ENCODE results near the gene NMNAT1. TPM values are rescaled to one million over a fixed set of nuclear protein-coding genes. Genes with fewer than 3 reads are reported as not detected.
"Not testable (repeated sequence)": the region's sequence is repeated elsewhere in the genome, so short reads cannot be mapped to it uniquely, and the experiment has no call there.

NMNAT1 gene
- total RNA-seq, 1 donor from 2014 or later = 11.9 TPM

DNA sequence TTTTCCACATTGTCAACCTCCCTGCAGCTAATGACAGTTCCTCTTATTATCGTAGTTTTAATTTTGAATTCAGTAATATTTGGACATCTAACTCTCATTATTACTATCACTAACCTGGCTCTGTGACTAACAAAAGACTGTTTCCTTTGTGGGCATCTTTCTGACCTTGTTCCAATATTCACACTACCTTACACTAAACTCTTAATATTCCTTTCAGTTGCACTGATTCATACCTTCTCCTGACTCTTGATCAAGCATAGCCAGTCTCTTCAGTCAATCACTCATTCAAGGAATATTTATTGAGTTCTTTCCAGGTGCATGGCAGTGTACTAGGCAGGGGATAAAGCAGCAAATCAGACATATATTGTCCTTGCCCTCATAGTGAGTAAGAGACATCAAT is 25.4 kb upstream of the NMNAT1 start:
- DNase-seq (ENCODE audit: low spot score) = no peak

DNA sequence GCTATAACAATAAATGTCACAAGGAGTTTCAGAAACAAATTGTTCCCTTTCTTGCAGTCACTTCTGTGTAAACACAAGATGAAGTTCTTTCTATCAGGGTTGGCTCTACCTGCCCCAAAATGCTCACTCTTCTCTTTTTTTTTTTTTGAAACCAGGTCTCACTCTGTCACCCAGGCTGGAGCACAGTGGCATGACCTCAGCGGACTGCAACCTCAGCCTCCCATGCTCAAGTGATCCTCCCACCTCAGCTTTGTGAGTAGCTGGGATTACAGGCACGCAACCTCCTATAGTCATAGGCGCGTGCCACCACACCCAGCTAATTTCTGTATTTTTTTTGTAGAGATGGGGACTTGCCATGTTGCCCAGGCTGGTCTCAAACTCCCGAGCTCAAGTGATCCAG is 22.7 kb upstream of the NMNAT1 start:
- DNase-seq (ENCODE audit: low spot score) = peak; percentile 26

DNA sequence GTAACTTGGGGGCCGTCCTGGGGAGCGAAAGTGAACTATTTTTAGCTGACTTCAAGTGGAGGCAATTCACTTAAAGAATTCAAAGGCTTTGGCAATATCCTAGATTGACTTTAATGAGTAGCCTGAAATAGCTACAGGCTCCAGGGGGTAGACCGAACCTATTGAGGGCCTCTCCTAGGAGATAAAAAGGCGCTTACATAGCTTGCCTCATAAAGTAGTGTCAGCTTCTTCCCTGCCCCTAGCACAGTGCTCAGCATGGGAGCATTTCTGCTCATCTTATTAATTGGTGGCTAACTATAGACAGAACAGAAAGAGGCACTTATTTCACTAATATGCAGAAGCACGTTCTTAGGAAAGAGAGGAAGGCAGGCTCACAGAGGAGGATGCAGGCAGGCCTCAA is 20.9 kb upstream of the NMNAT1 start:
- DNase-seq (ENCODE audit: low spot score) = no peak

DNA sequence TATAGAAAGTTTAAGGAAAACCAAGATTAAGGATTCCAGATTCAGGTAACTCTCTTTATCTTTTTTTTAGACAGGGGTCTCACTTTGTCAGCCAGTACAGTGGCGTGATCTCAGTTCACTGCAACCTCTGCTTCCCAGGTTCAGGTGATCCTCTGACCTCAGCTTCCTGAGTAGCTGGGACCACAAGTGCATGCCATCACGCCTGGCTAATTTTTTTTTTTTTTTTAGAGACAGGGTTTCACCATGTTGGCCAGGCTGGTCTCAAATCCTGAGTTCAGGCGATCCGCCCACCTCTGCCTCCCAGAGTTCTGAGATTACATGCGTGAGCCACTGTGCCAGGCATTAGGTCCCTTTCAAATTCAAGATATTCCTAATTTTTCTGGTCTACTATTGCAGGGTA is 16.0 kb upstream of the NMNAT1 start:
- DNase-seq (ENCODE audit: low spot score) = peak; percentile 16

DNA sequence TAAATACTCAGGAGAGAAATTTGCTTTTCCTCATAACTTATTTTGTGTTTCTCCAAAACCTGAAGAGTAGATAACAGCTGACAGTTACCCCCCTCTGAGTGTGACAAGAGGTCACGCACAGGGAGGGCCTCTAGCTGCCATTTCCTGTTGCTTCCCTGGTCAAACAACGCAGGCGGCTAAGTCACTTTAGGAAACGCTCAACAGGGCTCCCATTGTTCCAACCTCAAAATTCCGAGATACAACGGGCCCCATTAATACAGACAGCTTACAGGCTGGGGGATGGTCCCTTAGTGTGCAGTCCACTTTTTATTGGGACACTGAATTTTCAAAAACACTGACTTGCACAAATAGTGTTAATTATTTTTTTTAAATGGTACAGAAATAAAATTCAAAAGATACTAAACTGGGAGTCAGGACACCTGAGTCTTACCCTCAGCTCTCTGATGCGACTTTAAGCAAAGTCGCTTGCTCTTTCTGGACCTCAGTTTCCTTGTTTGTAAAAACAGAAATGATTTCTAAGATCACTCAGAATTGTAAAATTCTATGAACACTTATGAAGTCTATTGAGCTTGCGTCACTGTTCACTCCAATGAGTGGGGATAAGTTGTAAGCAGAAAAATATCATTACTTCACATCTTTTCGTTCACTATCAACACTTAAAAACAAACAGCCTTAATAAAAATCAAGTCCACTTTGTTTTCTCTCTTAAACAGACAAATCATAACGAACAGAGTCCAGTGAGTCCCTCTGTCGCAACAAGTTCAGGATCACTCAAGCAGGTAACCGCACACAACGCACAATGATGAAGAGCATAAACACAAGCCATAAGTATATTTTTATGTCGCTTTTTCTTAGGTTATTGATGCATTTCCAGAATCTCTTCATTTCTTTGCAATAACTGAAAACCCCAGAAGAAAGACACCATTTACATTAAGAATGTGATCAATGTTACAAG is 13.6 kb upstream of the NMNAT1 start:
- DNase-seq (ENCODE audit: low spot score) = peak; percentile 30

DNA sequence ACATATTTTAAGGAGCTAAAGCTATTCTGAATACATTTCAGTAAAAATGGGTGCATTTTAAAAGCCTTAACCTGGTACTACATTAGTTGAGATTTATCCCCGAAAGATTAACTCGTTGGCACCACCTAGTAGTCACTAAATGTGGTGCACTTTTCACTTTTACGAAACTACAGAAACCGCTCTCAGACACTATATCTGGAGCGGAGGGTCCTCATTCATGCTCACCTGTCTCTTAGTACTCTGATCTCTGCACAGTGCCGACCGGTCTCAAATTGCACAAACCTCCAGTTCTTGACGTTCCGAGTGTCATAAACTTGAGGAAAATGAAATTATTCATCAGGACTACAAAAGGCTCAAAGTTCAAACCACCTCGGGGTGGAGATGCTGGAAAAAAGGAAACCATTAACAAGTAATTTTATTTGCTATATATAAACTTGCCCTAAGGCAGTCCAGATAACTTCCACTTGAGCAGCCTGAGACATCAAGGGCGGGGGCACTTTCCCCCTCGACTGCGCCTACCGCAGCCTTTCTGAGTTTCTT is 806 bp upstream of the NMNAT1 start:
- DNase-seq (ENCODE audit: low spot score) = peak; percentile 80

DNA sequence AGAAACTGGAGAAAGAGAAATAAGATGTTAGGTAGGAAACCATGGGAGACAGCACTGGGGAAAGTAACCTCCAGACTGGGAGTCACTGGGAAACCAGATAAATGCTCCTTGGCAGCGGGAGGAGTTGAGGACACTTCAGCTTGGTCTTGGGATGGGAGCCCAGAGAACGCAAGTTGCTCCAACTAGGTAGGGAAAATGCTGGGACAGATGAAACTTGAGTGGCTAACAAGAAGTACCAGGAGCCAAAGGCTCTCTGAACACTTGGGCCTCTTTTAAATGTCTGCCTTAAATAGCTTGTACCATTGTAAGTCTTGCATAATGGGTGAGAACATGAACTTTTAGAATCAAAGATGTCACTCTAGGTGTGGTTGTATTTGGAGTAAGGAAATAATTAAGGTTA is 3.0 kb downstream of the NMNAT1 start:
- peak; percentile 2 for DNase-seq (ENCODE audit: low spot score)

DNA sequence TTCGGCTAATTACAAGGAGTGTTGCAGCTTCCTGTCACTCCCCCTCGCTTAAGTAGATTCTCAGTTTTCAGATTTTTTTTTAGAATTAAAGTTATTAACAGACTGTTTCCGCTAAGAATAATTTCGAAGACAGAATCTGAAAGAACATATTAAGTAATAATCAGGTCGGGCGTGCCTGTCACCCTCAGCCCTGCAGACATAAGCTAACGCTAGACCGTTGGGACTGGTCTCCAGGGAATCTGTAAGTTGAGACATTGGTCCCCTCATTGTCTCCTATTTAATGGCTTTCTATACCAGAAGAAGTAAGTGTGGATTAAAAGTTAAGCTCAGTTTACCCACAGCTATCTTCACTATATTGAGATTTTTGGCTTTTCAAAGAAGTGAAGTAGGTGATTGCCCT is 14.5 kb downstream of the NMNAT1 start:
- DNase-seq (ENCODE audit: low spot score) = no peak

DNA sequence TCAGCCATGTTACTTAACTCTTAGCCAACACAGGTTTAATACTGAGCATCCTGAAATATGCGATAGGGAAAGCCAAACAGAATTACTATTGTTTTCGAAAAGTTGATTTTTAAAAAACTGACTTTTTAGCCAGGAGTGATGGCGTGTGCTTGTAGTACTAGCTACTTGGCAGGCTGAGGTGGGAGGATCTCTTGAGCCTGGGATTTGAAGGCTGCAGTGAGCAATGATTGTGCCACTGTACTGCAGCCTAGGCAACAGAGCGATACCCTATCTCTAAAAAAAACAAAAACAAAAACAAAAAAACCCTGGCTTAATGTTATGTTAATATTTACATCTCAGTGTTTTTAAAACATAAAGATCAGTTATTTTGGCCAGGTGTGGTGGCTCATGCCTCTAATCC is 16.7 kb downstream of the NMNAT1 start:
- no peak for DNase-seq (ENCODE audit: low spot score)

DNA sequence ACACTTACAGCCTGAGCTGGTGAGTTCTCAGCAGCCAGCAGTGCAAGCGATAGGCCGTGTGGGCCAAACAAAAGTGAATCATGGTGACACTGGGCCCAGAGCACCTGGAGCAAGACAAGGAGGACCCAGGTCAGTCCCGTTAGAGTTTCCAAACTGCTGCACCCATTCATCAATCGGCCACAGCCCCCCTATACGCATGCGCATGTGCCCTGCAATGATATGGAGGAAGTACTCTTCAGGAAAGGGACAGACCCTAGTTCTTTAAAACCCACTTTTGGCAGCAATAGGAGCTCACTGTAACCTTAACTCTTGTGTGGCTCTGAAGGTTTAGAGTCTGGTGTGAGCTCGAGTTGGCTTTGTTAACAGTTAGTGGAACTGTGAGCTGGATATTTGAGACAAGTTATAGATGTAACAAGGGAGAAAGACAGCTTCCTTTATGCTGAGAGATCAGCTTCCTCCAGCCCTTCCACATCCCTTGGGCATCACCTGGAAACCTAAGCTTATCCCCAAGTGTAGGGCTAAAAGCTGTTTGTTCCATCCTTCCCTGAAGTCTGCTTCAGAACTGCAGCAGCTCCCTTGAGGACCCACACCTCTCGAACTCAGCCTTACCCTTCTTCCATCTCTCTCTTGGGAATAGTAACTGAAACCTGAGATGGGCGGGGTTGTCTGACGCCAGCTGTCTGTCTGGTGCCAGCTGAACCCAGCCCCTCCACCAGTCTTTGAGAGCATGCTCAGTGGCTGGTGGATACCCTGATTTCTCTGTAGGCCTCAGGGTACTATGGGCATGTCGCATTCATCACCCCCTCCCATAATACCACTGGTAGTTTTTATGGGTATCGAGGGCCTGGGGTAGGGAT is 17.7 kb downstream of the NMNAT1 start:
- no peak for DNase-seq (ENCODE audit: low spot score)

DNA sequence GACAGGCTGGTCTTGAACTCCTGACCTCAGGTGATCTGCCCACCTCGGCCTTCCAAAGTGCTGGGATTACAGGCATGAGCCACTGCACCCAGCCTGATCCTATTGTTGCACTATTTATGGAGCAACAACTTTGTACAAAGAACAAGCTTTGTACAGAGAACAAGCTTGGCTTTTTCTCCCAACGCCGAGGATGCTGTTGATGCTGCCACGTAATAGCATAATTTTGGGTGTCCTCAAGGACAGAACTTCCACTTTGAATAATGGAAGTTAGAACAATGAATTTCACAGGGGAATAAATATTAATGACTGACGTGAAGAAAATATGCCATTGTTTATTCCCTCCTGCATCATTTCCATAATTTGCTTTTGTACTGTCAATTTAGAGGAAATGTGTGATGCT is 41.0 kb downstream of the NMNAT1 start:
- DNase-seq (ENCODE audit: low spot score) = no peak

DNA sequence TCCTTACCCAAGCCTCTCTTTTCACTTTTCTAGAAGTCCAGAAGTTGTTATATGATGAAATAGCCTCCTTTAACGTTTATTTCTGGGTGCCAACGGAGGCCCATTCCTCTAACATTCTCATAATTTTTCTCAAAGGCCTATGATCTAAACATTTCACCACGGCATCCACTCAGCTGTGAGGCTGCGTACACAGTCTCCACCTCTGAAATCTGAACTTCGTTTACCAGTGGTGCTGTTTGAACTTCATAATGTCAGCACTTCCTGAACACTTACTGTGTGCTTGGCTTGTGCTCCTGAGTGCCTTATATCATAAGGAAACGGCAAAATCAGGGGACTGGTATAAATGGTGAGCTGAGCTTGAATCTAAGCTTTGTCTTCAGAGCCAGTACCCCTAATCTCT is 41.7 kb downstream of the NMNAT1 start:
- no peak for DNase-seq (ENCODE audit: low spot score)

DNA sequence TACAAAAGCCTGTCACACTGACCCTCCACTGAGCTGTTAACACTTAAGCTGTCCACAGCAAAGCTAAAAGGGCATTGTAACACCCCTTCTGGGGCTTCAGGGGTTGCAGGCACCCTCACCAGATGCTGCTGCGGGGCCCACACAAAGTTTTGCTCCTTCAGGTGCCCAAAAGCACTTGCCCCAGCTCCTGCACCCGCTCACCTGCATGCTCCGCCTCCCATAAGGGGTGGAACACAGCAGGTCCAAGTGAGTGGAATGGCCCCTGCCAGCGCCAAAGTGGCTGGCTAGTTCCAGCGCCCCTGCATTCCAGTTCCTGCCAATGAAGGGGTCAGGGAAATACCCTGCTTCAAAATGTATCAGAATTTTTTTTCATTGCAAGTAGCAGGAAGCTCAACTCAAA is 46.5 kb downstream of the NMNAT1 start:
- DNase-seq (ENCODE audit: low spot score) = no peak

DNA sequence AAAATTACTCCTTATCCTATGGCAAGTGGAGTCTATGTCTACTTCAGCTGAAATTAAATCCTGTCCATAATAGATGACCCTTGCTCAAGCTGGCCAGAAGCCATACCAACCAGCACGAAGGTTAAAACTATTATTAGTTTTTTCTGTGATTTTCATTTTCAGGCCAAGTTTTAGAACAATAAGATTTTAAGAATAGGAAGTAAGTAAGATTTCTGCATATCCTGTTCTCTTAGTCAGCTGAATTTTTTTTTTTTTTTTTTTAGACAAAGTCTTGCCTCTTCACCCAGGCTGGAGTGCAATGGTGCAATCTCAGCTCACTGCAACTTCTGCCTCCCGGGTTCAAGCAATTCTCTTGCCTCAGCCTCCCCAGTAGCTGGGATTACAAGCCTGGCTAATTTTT is 47.7 kb downstream of the NMNAT1 start:
- DNase-seq (ENCODE audit: low spot score) = no peak

DNA sequence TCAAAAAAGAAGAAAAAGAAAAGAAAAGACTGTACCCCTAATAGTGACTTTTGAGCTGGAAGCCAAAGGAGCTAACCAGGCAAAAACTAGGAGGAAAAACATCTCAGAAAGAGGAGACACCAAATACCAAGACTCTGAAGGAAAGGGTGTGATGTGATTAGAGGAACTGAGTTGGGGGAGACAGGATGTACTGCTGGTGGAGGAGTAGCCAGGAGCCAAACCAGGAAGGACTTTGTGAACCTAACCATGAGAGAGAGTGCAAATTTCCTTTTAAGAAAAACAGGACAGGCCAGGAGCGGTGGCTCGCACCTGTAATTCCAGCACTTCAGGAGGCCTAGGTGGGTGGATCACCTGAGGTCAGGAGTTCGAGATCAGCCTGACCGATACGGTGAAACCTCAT is 49.6 kb downstream of the NMNAT1 start:
- no peak for DNase-seq (ENCODE audit: low spot score)

DNA sequence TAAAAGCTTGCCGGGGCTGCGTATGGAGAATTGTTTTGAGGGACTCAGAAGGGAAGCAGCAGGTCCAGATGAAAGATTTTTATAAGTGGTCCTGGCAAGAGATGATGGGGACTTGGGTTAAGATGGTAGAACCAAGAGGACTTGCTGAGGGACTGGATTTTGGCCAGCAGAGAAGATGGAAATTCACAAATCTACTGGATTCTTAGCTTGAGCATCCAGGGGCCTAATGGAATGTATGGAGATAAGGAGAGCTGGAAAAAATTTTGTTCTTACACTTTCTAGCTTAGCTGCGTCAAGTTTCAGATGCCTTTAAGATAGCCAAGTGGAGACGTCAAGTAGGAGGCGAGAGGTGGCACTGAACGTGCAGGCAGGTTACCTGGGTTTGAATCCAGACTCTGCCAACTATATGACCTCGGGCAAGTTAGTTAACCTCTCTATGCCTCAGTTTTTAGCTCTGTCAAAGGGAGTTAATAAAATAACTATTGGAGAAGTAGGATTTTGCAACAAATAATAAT is 50.3 kb downstream of the NMNAT1 start:
- no peak for DNase-seq (ENCODE audit: low spot score)

DNA sequence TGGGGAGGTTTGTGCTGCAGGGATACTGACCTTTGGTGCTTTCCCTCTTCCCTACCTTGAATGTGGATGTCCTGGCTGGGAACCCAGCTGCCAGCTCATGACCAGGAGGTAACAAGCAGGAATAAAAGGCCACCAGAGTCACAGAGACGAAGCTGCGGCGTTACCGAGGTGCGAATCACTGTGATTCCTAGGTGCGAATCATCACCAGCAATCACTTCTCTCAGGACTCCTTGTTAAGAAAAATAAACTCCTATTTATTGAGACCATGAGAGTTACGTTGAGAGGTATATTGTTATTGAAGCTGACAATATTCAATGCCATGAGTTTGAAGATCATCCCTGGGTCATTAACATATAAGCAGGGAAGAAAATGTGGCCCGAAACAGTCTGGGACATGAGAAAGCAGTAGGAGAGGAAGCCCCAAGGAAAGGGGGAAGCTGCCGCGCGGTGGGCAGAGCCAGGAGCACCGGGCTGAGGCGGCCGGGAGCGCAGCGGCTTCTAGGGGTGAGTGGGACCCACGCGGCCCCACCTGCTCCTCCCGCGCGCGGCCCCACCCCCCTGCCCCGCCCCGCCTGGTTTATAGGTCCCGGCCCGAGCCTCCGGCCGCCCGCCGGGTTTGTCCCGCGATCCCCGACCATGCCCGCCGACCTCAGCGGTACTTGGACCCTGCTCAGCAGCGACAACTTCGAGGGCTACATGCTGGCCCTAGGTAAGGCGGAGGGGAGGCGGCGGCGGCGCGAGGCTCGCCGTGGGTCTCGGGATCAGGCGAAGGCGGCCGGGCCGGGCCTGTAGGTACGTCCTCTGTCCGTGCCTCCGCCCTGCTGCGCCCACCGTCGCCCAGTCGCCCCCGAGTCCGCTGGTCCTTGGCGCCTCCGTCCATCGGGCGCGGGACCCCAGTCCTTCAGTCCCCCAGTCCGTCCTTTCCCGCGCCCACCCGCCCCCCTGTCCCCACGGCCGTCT is 53.6 kb downstream of the NMNAT1 start, which contains the start of gene RBP7:
RBP7 (plus strand) TSS at position 605 of the 959 bp plus-strand sequence; CDS start at position 636, 31 bp downstream.
- DNase-seq (ENCODE audit: low spot score) = no peak

DNA sequence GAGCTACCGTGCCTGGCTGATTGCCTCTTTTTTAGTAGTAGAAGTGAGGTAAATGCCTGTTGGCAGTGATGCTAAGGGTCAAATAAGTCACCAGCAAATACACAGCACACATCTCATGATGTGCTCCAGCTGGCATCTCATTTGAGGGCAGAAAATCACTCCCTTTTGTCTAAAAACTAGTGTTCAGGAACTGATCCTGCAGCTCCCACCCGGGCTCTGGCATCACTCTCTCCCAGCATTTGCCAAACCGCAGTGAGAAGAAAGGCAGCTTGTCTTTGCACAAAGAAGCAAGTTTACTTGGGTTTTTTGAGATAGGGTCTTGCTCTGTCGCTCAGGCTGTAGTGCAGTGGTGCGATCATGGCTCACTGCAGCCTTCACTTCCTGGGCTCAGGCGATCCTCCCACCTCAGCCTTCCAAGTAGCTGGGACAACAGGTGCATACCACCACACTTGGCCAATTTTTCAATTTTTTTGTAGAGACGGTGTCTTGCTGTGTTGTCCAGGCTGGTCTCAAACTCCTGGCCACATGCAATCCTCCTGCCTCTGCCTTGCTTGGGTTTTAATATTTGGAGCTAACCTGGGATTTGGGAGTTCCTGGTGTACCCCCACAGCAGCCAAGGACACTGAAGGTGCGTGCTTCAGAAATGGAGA is 57.9 kb downstream of the NMNAT1 start:
- no peak for DNase-seq (ENCODE audit: low spot score)

DNA sequence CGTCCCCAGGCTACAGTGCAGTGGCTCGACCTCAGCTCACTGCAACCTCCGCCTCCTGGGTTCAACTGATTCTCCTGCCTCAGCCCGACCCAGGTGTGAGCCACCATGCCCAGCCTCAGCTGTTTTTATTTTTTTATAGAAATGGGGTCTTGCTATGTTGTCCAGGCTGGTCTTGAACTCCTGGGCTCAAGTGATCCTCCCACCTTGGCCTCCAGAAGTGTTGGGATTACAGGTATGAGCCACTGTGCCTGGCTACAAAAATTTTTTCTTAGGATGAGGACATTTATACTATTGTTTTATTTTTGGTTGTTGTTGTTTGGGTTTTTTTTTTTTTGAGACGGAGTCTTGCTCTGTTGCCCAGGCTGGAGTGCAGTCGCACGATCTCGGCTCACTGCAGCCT is 62.0 kb downstream of the NMNAT1 start:
- DNase-seq (ENCODE audit: low spot score) = not testable (repeated sequence)

DNA sequence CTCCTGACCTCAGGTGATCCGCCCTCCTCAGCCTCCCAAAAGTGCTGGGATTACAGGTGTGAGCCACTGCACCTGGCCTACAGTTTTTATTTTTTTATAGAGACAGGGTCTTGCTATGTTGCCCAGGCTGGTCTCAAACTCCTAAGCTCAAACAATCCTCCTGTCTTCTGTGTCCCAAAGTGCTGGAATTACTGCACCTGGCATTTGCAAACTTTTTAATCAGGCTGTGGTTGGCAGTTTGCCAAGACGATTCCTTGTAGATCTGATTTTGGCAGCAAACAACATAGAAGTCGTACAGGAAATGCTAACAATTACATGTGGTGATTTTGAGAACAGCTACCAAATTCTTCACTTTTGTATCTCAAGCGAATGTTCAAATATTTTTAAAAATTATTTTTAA is 63.9 kb downstream of the NMNAT1 start:
- DNase-seq (ENCODE audit: low spot score) = no peak
